Smooth muscle cell of the brain vasculature (primary cell): ENCODE results near the gene TRRAP.
"Not testable (repeated sequence)": the region's sequence is repeated elsewhere in the genome, so short reads cannot be mapped to it uniquely, and the experiment has no call there.

Experiments used
- DNase-seq: peaks from one replicate; pipeline ENCODE4 v3.0.0-alpha.2; 2012; ENCODE audit warnings: low read depth, low spot score

Gene TRRAP

DNA sequence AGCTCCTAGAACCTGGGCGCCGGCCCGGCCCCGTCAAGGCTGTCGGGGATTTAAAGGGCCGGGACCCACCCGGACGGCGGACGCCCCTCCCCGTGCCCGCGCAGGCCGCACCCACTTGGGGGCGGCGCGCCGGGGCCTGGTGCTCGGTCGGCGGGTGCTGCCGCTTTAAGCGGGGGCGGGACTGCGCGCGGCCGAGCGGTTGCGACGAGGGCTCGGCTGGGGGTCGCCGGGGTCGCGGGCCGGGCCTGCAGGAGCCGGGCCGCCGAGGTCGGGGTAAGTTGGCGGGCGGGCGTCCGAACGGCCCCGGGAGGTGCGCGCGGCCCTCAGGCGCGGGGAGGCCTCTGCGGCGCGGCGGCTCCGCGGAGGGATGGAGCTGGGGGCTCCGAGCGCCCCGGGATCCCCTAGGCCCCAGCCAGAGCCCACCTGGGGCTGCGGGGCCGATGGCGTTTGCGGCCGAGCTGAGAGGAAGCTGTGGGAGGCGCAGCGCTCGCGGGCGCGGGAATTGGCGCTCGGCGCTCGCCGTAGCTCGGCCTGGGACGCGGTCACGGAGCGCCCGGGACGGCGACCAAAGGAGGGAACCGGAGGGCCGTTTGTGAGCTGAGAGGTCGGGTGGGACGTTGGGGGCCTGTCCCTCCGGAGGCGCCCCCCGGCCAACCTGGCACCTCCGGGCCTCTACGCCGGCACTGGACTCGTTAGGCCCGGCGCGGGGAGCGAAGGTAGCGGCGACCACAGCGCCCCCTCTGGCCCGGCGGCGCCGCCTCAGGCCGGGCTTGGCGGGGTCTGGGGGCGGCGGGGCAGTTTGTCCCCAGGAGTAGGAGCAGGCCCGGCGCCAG lies at the start of gene TRRAP:
Gene TRRAP, plus strand, starts transcription at position 168 of the 833 bp plus-strand sequence. CDS start 2,619 bp downstream, outside the sequence.
- DNase-seq: no peak

DNA sequence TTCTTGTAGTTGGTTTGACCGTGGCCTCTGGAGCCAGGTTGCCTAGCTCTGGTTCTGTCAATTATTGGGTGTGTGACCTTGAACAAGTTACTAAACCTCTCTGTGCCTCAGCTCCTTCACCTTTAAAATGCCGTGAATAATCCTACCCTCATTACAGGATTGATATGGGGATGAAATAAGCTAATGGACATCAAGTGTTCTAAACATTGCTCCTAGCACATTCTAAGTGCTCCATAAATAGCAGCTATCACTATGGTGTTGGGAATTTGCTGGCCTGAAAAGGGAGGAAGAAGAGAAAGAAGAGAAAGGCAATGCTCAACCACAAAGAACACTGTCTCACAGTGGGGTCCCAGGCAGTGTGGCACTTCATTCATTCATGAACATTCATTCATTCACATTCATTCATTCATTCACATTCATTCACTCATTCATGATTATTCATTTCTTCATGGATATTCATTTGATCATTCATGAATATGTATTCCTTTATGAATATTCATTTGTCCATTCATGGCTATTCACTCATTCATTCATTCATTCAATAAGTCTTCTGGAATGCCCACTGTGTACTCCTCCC lies 47.3 kb upstream of the TRRAP start:
- DNase-seq: no peak

DNA sequence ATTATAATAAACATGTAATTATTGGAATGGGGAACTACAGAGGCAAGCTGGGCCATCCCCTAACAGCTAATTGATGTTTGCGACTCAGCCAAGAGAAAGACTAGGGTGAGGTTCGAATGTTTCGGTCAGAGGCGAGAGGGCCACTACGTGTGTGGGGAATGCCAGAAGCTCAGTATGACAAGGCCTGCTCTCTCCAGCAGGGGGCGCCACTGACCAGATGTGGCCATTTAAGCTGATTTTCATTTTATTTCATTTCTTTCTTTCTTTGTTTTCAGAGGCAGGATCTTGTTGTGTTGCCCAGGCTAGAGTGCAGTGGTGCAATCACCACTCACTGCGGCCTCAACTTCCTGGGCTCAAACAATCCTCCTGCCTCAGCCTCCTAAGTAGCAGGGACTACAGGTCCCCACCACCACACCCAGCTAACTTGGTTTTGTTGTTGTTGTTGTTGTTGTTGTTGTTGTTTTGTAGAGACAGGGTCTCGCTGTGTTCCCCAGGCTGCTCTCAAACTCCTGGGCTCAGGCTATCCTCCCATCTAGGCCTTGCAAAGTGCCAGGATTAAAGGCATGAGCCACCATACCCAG lies 46.6 kb upstream of the TRRAP start:
- DNase-seq: no peak

GRCh38 chr7:98833022-98833421 lies 45.3 kb upstream of the TRRAP start:
- no peak for DNase-seq

GRCh38 chr7:98834949-98835348 lies 43.4 kb upstream of the TRRAP start:
- DNase-seq: no peak

GRCh38 chr7:98836811-98837629 lies 41.3 kb upstream of the TRRAP start:
- no peak for DNase-seq

GRCh38 chr7:98837630-98837972 lies 40.7 kb upstream of the TRRAP start:
- no peak for DNase-seq

GRCh38 chr7:98840096-98840495 lies 38.2 kb upstream of the TRRAP start:
- no peak for DNase-seq

GRCh38 chr7:98840722-98841121 lies 37.6 kb upstream of the TRRAP start:
- no peak for DNase-seq

DNA sequence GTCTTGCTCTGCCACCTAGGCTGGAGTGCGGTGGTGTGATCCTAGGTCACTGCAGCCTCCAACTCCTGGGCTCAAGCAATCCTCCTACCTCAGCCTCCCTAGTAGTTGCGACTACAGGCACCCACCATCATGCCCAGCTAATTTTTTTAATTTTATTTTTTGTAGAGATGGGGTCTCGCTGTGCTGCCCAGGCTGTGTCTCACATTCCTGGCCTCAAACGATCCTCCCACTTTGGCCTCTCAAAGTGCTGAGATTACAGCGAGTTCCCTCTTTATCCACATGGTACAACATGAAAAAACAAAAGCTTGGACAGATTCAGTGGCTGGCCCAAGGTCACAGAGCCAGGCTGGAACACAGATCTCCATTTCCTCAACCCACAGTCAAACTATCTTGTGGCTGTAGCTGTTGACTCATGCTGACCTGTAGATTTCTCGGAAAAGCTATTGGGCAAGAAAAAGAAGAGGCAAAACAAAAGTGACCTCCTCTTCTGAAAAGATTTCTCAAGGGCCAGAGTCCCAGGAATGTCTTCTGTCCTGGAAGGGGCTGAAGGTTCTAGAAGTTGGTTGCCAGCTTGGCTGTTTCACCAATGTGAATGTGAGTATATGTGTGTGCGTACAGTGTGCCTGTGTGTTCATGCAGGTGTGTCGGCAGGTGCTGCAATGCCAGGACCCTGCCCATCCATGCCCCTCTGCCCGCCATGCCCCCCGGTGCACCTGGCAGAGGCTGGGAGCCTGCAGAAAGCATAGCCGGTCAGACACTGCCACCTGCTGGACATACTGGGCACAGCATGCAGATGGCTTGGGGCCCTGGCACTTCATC lies 36.9 kb upstream of the TRRAP start:
- DNase-seq: no peak

GRCh38 chr7:98842552-98842951 lies 35.8 kb upstream of the TRRAP start:
- not testable (repeated sequence) for DNase-seq

- no peak for DNase-seq
Observed at GRCh38 chr7:98848918-98849317, 29.4 kb upstream of the TRRAP start.

- no peak for DNase-seq
Observed at GRCh38 chr7:98852826-98853225, 25.5 kb upstream of the TRRAP start.

GRCh38 chr7:98855610-98856422 lies 22.5 kb upstream of the TRRAP start:
- DNase-seq: no peak

GRCh38 chr7:98860071-98860470 lies 18.3 kb upstream of the TRRAP start:
- no peak for DNase-seq

- no peak for DNase-seq
Observed at GRCh38 chr7:98862203-98862602, 16.1 kb upstream of the TRRAP start.

DNA sequence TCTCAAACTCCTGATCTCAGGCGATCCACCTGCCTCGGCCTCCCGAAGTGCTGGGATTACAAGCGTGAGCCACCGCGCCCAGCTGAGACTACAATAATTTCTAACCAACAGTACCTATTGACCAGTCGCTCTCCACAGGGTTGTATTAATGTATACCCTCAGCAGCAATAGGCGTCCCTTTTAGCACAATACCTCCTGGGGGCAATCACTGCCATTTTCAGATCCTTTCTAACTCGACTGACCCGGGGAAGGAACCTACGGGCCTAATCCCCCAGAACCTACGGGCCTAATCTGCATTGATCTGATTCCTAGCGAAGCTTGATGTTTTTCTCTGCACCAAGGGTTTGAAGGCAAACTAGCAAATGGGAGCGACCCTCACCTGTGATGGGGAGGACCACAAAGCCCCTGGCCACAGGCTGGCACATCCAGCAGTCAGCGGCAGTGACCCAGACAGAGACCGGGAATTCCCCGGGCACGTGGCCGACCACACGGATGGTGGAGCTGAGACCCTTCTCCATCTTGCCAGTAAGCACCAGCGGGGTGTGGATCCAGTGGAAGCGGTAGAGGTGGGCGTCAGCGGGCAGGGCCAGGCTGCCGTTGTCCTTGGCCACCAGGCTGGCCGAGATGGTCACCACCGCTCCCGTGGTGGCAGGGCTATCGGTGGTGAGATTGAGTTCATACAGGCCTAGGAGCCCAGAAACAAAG lies 15.5 kb upstream of the TRRAP start:
- DNase-seq: no peak

DNA sequence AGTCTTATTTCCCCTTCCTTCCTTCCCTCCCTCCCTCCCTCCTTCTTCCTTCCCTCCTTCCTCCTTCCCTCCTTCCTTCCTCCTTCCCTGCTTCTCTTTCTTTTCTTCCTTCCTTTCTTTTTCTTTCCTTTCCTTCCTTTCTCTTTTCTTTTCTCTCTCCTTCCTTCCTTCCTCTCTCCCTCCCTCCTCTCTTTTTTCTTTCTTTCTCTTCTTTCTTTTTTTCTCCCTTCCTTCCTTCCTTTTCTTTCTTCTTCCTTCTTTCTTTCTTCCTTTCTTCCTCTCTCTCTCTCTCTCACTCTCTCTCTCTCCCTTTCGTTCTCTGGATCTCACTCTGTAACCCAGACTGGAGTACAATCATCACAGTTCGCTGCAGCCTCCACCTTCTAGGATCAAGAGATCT lies 14.7 kb upstream of the TRRAP start:
- no peak for DNase-seq

DNA sequence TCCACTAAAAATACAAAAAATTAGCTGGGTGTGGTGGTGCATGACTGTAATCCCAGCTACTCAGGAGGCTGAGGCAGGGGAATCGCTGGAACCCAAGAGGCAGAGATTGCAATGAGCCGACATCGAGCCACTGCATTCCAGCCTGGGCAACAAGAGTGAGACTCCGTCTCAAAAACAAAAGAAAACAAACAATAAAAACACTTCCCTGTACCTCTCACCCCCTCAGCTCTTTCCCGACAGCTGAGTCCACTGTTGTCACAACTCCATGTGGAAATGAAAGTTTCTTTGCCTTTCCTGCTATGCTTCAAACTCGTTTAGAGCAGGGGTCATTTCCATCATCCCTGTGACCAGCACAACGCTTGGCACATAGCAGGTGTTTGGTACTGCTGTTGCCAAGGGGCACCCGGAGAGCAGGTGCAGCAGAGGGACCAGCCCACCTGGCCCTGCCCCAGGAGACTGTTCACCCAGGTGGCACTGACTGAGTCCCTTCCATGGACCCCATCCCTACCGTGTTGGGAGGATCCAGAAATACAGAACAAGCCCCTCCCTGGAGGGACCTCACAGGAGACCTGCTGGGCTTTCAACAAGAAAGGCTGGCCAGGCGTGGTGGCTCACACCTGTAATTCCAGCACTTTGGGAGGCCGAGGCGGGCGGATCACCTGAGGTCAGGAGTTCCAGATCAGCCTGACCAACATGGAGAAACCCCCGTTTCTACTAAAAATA lies 13.4 kb upstream of the TRRAP start:
- DNase-seq: no peak
